ENCODE measurements around the gene DIAPH3.

- no peak for TF ChIP-seq POLR2A (IDR thresholded peaks at IDR 0.05)
- no peak for TF ChIP-seq CTCF (IDR thresholded peaks at IDR 0.05)
These were observed 186.9 kb downstream of the DIAPH3 start for GRCh38 chr13:59976856-59977255.
